Measurements from ENCODE around the gene MISP.
A peak's percentile ranks its signal among the peaks of the same experiment; 100 is the strongest.
"Not testable (repeated sequence)": the region's sequence is repeated elsewhere in the genome, so short reads cannot be mapped to it uniquely, and the experiment has no call there.

The MISP gene

DNA sequence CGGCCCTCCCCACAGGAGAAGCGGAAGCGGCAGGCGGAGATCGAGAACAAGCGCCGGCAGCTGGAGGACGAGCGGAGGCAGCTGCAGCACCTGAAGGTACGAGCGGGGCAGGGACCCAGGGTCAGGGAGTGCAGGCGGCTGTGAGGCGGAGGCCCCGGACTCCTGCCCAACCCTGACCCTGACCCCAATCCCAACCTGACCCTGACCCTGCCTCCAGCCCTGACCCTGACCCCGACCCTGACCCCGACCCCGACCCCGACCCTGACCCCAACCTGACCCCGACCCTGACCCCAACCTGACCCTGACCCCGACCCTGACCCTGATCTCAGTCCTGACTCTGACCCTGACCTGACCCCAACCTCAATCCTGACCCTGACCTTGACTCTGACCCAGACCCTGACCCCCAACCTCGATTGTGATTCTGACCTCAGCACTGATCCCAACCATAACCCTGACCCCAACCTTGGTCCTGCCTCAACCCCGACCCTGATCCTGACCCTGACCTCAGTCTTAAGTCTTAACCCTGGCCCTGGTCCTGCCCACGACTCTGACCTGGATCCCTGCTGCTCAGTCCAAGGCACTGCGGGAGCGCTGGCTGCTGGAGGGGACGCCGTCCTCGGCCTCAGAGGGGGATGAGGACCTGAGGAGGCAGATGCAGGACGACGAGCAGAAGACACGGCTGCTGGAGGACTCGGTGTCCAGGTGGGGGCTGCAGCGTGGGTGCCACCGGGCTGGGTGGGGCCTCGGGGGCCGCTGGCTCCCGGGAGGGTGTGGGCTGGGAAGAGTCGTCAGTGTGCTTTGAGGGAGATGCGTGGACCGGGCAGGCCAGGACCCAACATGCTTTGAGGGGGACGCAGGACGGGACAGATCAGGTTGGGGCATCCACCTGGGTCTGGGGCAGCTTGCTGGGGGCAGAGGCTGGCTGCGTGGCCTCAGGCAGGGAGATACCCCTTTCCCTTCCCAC lies 23.6 kb upstream of the MISP start:
- DNase-seq = no peak

- no peak for DNase-seq
Measured at GRCh38 chr19:728011-728410, 22.9 kb upstream of the MISP start.

GRCh38 chr19:729564-729963 lies 21.3 kb upstream of the MISP start:
- not testable (repeated sequence) for DNase-seq

GRCh38 chr19:729965-730668 lies 20.8 kb upstream of the MISP start:
- no peak for DNase-seq

DNA sequence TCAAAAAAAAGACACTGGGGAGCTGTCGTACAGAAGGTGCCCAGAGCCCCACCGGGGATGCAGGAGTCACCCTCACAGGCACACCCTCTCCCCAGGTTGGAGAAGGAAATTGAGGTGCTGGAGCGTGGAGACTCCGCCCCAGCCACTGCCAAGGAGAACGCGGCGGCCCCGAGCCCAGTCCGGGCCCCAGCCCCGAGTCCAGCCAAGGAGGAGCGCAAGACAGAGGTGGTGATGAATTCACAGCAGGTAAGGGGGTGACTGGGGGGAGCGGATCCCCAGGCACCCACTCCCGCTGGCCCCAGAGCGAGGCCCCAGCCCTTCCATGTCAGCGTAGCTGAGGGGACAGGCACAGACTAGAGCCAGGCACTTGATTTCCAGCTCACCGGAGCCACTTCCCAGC lies 19.9 kb upstream of the MISP start:
- DNase-seq = no peak

DNA sequence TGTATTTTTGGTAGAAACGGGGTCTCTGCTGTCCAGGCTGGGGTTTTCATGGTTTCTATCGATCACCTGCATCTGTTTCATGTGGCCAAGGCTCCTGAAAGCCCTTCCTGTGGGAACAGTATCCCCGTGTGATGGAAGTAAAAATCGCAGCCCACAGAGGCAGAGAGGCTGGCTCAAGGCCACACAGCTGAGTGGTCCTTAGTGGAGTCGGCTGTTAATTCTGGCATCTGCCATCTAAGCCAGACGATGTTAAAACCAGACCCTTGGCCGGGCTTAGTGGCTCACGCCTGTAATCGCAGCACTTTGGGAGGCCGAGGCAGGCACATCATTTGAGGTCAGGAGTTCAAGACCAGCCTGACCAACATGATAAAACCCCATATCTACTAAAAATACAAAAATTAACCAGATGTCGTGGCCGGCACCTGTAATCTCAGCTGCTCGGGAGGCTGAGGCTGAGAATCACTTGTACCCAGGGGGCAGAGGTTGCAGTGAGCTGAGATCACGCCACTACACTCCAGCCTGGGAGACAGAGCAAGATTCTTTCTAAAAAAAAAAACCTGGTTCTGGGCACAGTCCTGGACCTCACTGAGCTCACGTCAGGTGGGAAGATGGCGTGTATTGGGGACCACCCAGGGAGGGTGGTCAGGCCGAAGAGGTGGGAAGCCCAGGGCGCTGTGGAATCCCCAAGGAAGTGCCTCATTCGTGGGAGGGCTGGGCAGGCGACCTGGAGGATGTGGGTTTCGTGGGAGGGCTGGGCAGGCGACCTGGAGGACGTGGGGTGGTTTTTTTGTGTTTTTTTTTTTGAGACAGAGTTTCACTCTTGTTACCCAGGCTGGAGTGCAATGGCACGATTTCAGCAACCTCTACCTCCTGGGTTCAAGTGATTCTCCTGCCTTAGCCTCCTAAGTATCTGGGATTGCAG lies 18.5 kb upstream of the MISP start:
- DNase-seq = no peak

GRCh38 chr19:734716-735115 lies 16.2 kb upstream of the MISP start:
- no peak for DNase-seq

DNA sequence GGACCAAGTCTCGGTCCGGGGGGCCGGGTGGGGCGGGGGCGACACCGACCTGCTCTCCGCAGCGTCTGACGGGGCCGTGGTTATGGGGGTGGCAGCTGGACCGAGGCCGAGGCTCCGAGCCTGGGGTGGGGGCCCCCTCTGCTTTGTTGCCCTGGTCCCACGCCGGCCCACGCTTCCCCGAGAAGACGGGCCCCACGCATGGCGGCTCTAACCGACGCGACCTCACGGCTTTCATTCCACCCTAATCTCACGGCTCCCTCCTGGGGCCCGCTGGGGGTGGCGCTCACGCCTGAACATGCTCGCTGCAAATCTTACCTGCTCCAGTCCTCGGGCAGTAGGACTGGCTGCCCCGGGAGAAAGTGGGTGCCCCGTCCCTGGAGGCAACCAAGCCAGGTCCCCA lies 14.8 kb upstream of the MISP start:
- DNase-seq = no peak

- peak; percentile 36 for DNase-seq
Measured at GRCh38 chr19:737591-738093, 13.3 kb upstream of the MISP start.

DNA sequence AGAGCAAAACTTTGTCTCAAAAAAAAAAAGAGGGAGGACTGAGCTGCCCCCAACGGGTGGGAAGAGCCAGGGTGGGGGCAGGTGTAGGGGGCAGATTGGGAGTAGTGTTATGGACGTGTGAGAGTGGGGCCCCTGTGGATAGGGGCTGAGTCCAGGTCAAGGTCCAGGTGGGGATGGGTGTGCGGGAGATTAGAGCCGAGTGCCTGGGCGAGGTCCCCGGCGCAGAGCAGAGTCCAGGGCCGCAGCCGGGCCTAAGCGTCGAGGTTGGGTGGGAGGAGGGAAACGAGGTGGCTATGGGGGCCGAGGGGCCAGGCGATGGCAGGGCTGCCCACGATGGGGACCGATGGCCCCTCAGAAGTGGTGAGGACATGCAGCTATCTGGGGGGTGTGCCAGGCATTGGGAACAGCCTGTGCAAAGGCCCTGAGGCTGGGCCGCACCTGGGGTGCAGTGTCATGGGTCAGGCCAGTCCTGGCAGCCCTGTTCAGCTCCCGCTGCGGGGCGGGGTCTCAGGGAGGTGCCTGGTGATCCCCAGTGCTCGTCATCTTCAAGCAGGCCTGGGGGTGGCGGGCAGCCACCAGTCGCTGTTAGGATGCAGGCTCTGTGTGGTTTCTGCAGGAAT lies 12.3 kb upstream of the MISP start:
- no peak for DNase-seq

DNA sequence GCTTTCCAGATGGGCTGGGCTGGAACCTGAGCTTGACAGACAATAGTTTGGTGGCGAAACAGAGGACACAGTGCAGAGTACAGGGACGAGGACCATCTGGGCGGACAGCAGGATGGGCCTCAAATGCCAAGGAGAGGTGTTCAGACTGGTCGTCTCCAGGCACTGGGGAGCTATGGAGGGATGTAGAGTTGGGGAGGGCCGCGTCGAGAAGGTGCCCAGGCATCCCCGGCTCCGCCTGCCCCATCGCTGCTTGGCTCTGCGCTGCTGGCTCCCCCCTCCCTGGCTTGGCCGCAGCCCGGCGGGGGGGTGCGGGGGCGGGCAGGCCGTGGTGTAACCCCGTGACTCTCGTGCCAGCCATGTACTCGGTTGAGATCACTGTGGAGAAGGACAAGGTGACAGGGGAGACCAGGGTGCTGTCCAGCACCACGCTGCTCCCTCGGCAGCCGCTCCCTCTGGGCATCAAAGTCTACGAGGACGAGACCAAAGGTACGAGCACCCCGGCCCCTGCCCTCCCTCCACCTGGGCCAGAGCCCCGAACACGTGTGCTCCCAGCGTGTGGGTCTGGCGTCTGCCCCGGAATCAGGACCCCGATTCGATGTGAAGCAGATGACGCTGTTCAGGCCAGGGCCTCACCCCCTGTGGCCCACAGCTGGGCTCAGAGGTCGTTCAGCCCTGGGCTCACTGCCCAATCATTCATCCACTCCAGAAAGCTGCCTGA lies 10.8 kb upstream of the MISP start:
- DNase-seq = no peak

DNA sequence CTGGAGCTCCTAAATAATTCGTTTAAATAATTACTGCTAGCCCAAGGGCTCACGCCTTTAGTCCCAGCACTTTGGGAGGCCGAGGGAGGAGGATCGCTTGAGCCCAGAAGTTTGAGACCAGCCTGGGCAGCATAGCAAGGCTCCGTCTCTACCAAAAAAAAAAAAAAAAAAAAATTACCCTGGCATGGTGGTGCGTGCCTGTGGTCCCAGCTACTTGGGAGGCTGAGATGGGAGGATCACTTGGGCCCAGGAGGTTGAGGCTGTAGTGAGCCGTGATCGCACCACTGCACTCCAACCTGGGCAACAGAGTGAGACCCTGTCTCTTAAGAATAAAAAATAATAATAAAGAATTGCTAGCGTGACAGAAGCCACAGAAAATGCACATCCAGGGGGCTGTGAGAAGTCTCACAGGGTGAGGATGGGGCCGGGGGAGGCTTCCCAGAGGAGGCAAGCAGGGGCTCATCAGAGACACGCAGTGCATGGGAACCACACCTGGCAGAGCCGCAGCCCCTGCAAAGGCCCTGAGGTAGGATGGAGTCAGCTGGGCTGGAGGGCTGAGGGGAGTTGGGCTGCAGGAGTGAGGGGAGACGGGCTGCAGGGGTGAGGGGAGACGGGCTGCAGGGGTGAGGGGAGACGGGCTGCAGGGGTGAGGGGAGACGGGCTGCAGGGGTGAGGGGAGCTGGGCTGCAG lies 10.0 kb upstream of the MISP start:
- not testable (repeated sequence) for DNase-seq

DNA sequence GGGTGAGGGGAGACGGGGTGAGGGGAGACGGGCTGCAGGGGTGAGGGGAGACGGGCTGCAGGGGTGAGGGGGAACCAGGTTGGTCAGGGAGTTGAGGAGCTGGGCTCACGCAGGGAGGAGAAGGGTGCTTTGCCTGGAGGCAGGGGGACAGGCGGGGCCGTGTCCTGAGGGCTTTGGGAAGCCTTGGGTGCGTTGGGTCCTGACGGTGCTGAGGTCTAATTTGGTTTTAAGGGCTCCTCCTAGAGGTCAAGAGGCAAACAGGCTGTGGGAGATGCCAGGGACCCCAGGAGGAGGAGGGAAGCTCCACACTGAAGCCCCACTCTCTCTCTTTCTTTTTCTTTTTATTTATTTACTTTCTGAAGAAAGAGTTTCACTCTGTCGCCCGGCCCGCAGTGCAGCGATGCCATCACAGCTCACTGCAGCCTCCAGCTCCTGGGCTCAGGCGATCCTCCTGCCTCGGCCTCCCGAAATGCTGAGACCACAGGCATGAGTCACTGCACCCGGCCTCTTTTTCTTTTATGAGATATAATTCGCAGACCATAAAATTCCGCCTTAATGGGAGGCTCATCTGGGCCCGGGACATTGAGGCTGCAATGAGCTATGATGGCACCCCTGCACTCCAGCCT lies 9.3 kb upstream of the MISP start:
- no peak for DNase-seq

GRCh38 chr19:742540-743075 lies 8.3 kb upstream of the MISP start:
- DNase-seq = no peak

GRCh38 chr19:743168-743687 lies 7.7 kb upstream of the MISP start:
- no peak for DNase-seq

DNA sequence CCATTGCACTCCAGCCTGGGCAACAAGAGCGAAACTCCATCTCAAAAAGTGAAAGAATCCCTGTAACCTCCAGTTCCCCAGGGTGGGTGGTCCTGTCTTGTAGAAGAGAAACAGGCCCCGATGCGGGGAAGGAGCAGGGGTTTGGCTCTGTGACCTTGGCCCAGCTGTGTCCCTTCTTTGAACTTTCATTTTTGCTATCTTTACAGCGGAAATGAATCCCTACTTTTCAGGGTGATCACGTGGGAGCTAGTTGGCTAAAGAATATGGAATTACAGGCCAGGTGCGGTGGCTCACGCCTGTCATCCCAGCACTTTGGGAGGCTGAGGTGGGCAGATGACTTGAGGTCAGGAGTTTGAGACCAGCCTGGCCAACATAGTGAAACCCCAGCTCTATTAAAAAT lies 5.8 kb upstream of the MISP start:
- DNase-seq = not testable (repeated sequence)

GRCh38 chr19:746208-746819 lies 4.6 kb upstream of the MISP start:
- no peak for DNase-seq

GRCh38 chr19:746956-747355 lies 4.0 kb upstream of the MISP start:
- DNase-seq = no peak

DNA sequence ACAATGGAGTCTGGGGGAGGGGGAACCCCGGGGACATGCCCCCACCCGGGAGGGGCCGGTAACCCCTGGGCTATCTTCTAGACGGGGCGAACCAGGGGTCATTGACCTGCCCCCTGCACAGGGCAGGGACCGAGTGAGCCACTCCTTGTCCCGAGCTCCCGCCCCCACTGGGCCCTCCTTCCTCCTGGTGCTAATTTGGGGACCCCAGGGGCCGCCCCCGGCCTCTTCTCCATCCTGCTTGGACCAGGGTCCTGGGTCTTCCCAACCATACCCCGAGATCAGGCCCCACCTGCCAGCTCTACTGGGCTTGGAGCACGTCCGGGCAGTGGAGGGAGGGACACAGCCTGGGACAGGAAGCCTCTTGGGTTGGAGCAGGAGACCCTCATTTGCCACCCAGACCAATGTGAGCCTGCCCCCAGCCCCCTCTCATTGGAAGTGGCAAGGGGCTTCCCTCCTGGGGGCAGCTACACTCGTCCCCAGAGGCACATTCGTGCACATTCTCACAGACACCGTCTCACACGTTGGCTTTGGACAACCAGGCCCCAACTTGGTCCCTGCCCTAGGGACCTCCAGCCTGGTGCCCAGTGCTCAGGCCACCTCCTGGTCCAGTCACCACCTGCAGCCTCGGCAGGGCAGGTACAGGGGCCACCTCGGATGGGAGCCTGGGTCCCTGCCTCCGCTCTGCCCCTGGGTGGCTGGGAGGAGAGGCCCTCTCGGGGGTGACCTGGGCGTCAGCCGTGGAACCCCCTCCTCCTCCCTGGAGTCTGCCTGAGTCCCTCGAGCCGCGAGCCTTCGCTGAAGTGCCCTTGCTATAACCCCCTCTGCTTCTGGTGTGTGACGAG lies 3.3 kb upstream of the MISP start:
- DNase-seq = no peak
